GM23248 (cell line): Measurements from ENCODE around the gene CLSTN3.

Experiments used
- EZH2 ChIP-seq: fragments of 200-600 bp; sonication (generic); IDR thresholded peaks from 2 replicates; pipeline ENCODE4 v1.6.1; 2018; ENCODE audit warnings: antibody characterized with exemption, mild to moderate bottlenecking; ENCODE audit not compliant: insufficient read depth, poor library complexity, severe bottlenecking
- EZH2phosphoT487 ChIP-seq: fragments of 200-600 bp; sonication (generic); IDR thresholded peaks from 2 replicates; pipeline ENCODE4 v1.6.1; 2018; ENCODE audit warnings: antibody characterized with exemption, moderate library complexity, mild to moderate bottlenecking, low read depth; ENCODE audit not compliant: insufficient read depth

DNA sequence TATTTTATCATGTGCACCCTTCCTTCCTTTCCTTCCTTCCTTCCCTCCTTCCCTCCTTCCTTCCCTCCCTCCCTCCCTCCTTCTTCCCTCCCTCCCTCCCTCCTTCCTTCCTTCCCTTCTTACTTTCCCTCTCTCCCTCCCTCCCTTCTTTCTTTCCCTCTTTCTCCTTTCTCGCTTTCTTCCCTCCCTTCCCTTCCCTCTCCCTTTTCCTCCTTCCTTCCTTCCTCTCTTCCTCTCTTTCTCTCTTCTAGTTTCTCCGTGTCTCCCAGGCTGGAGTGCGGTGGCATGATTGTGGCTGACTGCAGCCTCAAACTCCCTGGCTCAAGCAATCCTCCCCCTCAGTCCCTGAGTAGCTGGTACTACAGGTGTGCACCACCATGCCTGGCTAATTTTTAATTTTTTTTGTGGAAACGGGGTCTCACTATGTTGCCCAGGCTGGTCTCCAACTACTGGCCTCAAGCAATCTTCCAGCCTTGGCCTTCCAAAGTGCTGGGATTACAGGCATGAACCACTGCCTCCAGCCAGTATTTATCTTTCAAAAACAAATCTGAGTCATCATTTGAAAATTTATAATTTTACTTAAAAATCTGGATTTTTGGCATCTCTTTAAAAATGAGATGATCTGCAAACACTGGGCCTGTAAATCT is 29.0 kb upstream of the CLSTN3 start:
- no peak for TF ChIP-seq EZH2
- TF ChIP-seq EZH2phosphoT487: no peak
